Spleen (tissue), 11 donors: Measurements from ENCODE around the gene AUH. TPM values are rescaled to one million over a fixed set of nuclear protein-coding genes. Genes with fewer than 3 reads are reported as not detected.

Experiments used
- DNase-seq: peaks from one replicate; pipeline ENCODE4 v3.0.0-alpha.2; 2020
- H3K27ac ChIP-seq, 8 donors: fragments of 200-600 bp; sonication (generic) in 7 of 8; 1 replicate in 4 of 8; 2 replicates in 4 of 8; pipeline versions ENCODE4 v1.5.0 to v1.8.0; 2016 to 2021; ENCODE audit warnings: inconsistent platforms in 4 of 8, mild to moderate bottlenecking in 4 of 8, moderate library complexity in 1 of 8
- H3K27me3 ChIP-seq, 7 donors: fragments of 200-600 bp; sonication (generic) in 6 of 7; replicated peaks in 1 of 7; 1 replicate in 4 of 7; 2 replicates in 3 of 7; pipeline versions ENCODE4 v1.5.0 to v1.8.0; 2016 to 2021; ENCODE audit warnings: inconsistent platforms in 3 of 7, mild to moderate bottlenecking in 1 of 7
- H3K36me3 ChIP-seq, 6 donors: fragments of 200-600 bp; sonication (generic) in 5 of 6; 1 replicate in 4 of 6; 2 replicates in 2 of 6; pipeline versions ENCODE4 v1.5.0 to v1.8.0; 2016 to 2021; ENCODE audit warnings: inconsistent platforms in 2 of 6
- H3K4me1 ChIP-seq, 6 donors: fragments of 200-600 bp; sonication (generic) in 5 of 6; 1 replicate in 3 of 6; 2 replicates in 3 of 6; pipeline versions ENCODE4 v1.5.0 to v1.8.0; 2016 to 2021; ENCODE audit warnings: inconsistent platforms in 3 of 6
- H3K4me3 ChIP-seq, 8 donors: fragments of 200-600 bp; sonication (generic) in 7 of 8; 1 replicate in 4 of 8; 2 replicates in 4 of 8; pipeline versions ENCODE4 v1.5.0 to v1.8.0; 2016 to 2021; ENCODE audit warnings: inconsistent platforms in 4 of 8, mild to moderate bottlenecking in 4 of 8, moderate library complexity in 2 of 8
- H3K9me3 ChIP-seq, 8 donors: fragments of 200-600 bp; sonication (generic) in 7 of 8; 1 replicate in 4 of 8; 2 replicates in 4 of 8; pipeline versions ENCODE4 v1.5.0 to v1.8.0; 2016 to 2021; ENCODE audit warnings: inconsistent platforms in 4 of 8
- CTCF ChIP-seq, 11 experiments: fragments of 200-600 bp in 7 of 11; fragments of 450-650 bp in 4 of 11; sonication (generic) in 4 of 11; IDR thresholded peaks in 8 of 11; conservative IDR thresholded peaks in 3 of 11; 1 replicate in 7 of 11; 2 replicates in 4 of 11; pipeline versions ENCODE4 v1.4.0 to v1.8.0; 2016 to 2021; ENCODE audit warnings: antibody characterized with exemption in 11 of 11, inconsistent platforms in 4 of 11, mild to moderate bottlenecking in 1 of 11
- POLR2A ChIP-seq, 3 donors: fragments of 450-650 bp; IDR thresholded peaks; one replicate each; pipeline ENCODE4 v1.5.1; 2017; ENCODE audit warnings: antibody characterized with exemption in 3 of 3, mild to moderate bottlenecking in 1 of 3
- POLR2AphosphoS5 ChIP-seq, 3 donors: sonication (generic); formaldehyde crosslinking; IDR thresholded peaks; one replicate each; pipeline ENCODE4 v1.5.1; 2017; ENCODE audit warnings: antibody characterized with exemption in 3 of 3
- WGBS, 5 donors: extraction: QIAGEN DNeasy Blood & Tissue Kit in 3 of 5; methylation state at CpG; one replicate each; pipeline versions ENCODE4 v1.1.5 to v1.1.7; 2013 to 2018; 5-methylcytosine and 5-hydroxymethylcytosine counted together
- intact Hi-C: fragments of 100-400 bp; cut with DNase I; formaldehyde crosslinking; loops from one replicate; pipeline ENCODE4 v1.15.0; 2023; ENCODE audit warnings: low total_unique reads
- polyA plus RNA-seq, 3 donors: library from polyadenylated mRNA; stranded (reverse); fragments of 200-250 nt; gene quantifications; one replicate each; pipeline ENCODE4 v1.2.1, GENCODE V29; 2013
- total RNA-seq, 7 donors: library from RNA; depleted of rRNA in 3 of 7; stranded (reverse); fragments of >200 nt in 3 of 7; fragmentation: NEBNext Ultra II Directional in 4 of 7; extraction: Animal tissue kit (Norgen Biotek cat#: 25700) in 4 of 7; gene quantifications; one replicate each; pipeline versions ENCODE4 v1.1.0 to v1.2.1, GENCODE V29; 2016 to 2021
- donor health status: healthy with polysubstance abuse.
- donor health status: DM: no; HTN: no; CAD: no; lungs with moderate emphysema.
- donor health status: DM: no; HTN: no; CAD: no.
- donor health status: Bipolar disorder and iron deficiency.
- donor health status: healthy.
- donor health status: DM: no; HTN: no; CAD: no.
- donor health status: DM: yes; HTN: yes; CAD: no.

AUH gene
- total and polyA plus RNA-seq, 10 donors, result 9.4 to 37.3 (median 20.6) TPM

DNA sequence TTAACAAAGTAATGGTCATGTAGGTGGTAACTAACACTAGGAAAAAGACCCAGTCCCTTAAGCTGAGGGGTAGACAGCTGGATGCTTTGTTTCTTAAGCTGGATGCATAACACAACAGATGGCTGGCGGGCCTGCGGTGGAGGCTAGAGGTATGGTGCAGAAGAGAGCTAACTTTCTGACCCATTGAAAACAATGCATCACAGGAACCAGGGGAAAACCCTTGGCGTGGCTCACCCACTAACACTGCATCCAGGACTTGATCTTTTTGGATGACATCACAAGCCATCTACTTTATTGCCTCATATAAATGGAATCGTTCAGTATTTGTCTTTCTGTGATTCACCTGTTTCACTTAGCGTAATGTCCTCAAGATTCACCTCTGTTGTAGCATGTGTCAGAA lies 138.7 kb downstream of the AUH start:
- H3K27me3 ChIP-seq, result no peaks in the 10 kb centered on the region
- no peak overlapping the region for H3K4me3 ChIP-seq
- no peaks in the 10 kb centered on the region for H3K9me3 ChIP-seq
- intact Hi-C loops, result no loop called here
- H3K4me1 ChIP-seq, result no peaks in the 10 kb centered on the region
- H3K36me3 ChIP-seq, result peaks cover 0 to 30% (median 2%) of the 10 kb centered on the region in 6 donors
- DNase-seq, result no peak
- no peak overlapping the region for H3K27ac ChIP-seq
- 93 to 99% (median 96%) methylated on average over 5 of the region's 5 CpGs for WGBS, 5 donors
- no peak for TF ChIP-seq POLR2AphosphoS5 (IDR thresholded peaks at IDR 0.05)
- TF ChIP-seq POLR2A (IDR thresholded peaks at IDR 0.05), result no peak
- no peak for TF ChIP-seq CTCF (IDR thresholded peaks at IDR 0.05 in 8 of 11, conservative IDR thresholded peaks at IDR 0.05 in 3 of 11)

- Histone ChIP-seq H3K36me3 (peaks cover 0 to 33% (median 2%) of the 10 kb centered on the region in 6 donors), H3K9me3 (no peaks in the 10 kb centered on the region), H3K27ac (no peak overlapping the region), H3K4me3 (no peak overlapping the region), H3K27me3 (no peaks in the 10 kb centered on the region), H3K4me1 (no peaks in the 10 kb centered on the region)
- intact Hi-C loops, result no loop called here
- DNase-seq, result no peak
- no peak for TF ChIP-seq POLR2AphosphoS5 (IDR thresholded peaks at IDR 0.05)
- 94 to 96% (median 95%) methylated on average over 6 of the region's 6 CpGs for WGBS, 5 donors
Measured at GRCh38 chr9:91222457-91222856, 139.3 kb downstream of the AUH start.

GRCh38 chr9:91221332-91221731 lies 140.4 kb downstream of the AUH start:
- DNase-seq, result no peak
- intact Hi-C loops, result no loop called here
- H3K4me1 ChIP-seq, result no peaks in the 10 kb centered on the region
- H3K27me3 ChIP-seq, result no peaks in the 10 kb centered on the region
- H3K36me3 ChIP-seq, result peaks cover 0 to 40% (median 2%) of the 10 kb centered on the region in 6 donors
- H3K4me3 ChIP-seq, result no peak overlapping the region
- TF ChIP-seq POLR2AphosphoS5 (IDR thresholded peaks at IDR 0.05) (no peak), CTCF (IDR thresholded peaks at IDR 0.05 in 8 of 11, conservative IDR thresholded peaks at IDR 0.05 in 3 of 11) (no peak), POLR2A (IDR thresholded peaks at IDR 0.05) (no peak)
- no peak overlapping the region for H3K27ac ChIP-seq
- WGBS, 5 donors, result 92 to 98% (median 94%) methylated on average over 6 of the region's 6 CpGs
- no peaks in the 10 kb centered on the region for H3K9me3 ChIP-seq

- no peak overlapping the region for H3K4me3 ChIP-seq
- H3K9me3 ChIP-seq, result no peaks in the 10 kb centered on the region
- no peaks in the 10 kb centered on the region for H3K27me3 ChIP-seq
- H3K27ac ChIP-seq, result no peak overlapping the region
- TF ChIP-seq POLR2AphosphoS5 (IDR thresholded peaks at IDR 0.05), result no peak
- TF ChIP-seq POLR2A (IDR thresholded peaks at IDR 0.05), result no peak
- no peak for TF ChIP-seq CTCF (IDR thresholded peaks at IDR 0.05 in 8 of 11, conservative IDR thresholded peaks at IDR 0.05 in 3 of 11)
- intact Hi-C loops, result no loop called here
- H3K4me1 ChIP-seq, result no peaks in the 10 kb centered on the region
- H3K36me3 ChIP-seq, result peaks cover 0 to 47% (median 2%) of the 10 kb centered on the region in 6 donors
- no peak for DNase-seq
- 94 to 96% (median 96%) methylated on average over 12 of the region's 12 CpGs for WGBS, 5 donors
Measured at GRCh38 chr9:91220491-91221135, 141.1 kb downstream of the AUH start.
